ENCODE results near the gene MRPL43.

The MRPL43 gene

DNA sequence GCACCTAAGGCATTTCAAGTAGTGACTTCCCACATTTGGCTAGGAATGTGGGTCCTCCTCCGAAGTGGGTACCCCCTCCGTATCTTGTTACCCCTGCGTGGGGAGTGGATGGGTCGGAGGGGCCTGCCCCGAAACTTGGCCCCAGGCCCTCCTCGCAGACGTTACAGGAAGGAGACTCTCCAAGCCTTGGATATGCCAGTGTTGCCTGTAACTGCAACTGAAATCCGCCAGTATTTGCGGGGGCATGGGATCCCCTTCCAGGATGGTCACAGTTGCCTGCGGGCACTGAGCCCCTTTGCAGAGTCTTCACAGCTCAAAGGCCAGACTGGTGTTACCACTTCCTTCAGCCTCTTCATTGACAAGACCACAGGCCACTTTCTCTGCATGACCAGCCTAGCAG is 869 bp upstream of the MRPL43 start:
- H3K36me3 ChIP-seq: peaks cover 42% of the 10 kb centered on the region
- TF ChIP-seq, protein P1, sequence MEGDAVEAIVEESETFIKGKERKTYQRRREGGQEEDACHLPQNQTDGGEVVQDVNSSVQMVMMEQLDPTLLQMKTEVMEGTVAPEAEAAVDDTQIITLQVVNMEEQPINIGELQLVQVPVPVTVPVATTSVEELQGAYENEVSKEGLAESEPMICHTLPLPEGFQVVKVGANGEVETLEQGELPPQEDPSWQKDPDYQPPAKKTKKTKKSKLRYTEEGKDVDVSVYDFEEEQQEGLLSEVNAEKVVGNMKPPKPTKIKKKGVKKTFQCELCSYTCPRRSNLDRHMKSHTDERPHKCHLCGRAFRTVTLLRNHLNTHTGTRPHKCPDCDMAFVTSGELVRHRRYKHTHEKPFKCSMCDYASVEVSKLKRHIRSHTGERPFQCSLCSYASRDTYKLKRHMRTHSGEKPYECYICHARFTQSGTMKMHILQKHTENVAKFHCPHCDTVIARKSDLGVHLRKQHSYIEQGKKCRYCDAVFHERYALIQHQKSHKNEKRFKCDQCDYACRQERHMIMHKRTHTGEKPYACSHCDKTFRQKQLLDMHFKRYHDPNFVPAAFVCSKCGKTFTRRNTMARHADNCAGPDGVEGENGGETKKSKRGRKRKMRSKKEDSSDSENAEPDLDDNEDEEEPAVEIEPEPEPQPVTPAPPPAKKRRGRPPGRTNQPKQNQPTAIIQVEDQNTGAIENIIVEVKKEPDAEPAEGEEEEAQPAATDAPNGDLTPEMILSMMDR (IDR thresholded peaks at IDR 0.05; ENCODE audit: low read depth, low read length): no peak

DNA sequence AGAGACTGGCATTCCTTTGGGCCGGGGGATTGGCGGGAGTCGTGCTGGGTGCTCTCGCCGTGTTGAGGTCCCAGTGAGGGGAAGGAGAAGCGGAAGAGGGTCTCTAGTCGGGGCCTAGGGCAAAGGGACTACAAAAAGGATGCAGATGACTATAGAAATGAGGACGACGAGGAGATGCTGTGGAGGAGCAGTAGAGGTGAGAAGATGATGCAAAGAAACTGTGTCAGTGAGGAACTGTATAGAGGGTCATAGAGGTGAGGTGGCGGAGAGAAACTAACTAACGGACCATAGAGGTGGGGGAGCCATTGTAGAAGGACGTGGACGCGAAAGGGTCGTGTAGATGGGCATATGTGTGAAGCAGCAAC is 370 bp upstream of the MRPL43 start:
- Histone ChIP-seq H3K4me3 (ENCODE audit: low read depth, low read length) (peak overlapping the region; percentile 86), H3K9me3 (no peaks in the 10 kb centered on the region), H3K4me1 (0 out of 2 replicates have a peak, but pooled peaks cover 3% of the 10 kb centered on the region), H3K36me3 (peaks cover 38% of the 10 kb centered on the region), H3K27me3 (no peaks in the 10 kb centered on the region)
- DNase-seq: no peak
- TF ChIP-seq, protein P1 (IDR thresholded peaks at IDR 0.05; ENCODE audit: low read depth, low read length): no peak

More for the DNA sequence above, 869 bp upstream of the MRPL43 start:
- DNase-seq: no peak
- Histone ChIP-seq H3K4me3 (ENCODE audit: low read depth, low read length) (peak overlapping the region; percentile 86), H3K27me3 (no peaks in the 10 kb centered on the region), H3K9me3 (no peaks in the 10 kb centered on the region), H3K4me1 (0 out of 2 replicates have a peak, but pooled peaks cover 3% of the 10 kb centered on the region)

DNA sequence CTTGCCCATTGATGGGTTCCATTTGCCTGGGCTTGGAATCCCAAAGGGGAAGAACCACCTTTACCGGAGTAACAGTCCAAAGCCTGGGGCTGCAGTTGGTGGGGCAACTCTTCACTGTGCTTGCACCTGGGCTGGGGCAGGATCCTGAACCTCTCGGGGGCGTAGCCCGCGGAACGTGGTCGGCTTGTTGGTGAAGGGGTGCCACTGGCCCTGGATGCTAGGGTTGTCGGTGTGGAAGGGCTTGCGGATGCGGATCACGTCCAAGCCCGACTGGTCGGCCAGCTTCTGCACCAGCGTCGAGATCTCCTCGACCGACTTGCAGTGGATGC is 710 bp downstream of the MRPL43 start:
- Histone ChIP-seq H3K36me3 (peaks cover 38% of the 10 kb centered on the region), H3K4me1 (0 out of 2 replicates have a peak, but pooled peaks cover 3% of the 10 kb centered on the region), H3K27me3 (no peaks in the 10 kb centered on the region), H3K4me3 (ENCODE audit: low read depth, low read length) (peak overlapping the region; percentile 86), H3K9me3 (no peaks in the 10 kb centered on the region)
- TF ChIP-seq, protein P1 (IDR thresholded peaks at IDR 0.05; ENCODE audit: low read depth, low read length): no peak
- DNase-seq: no peak

DNA sequence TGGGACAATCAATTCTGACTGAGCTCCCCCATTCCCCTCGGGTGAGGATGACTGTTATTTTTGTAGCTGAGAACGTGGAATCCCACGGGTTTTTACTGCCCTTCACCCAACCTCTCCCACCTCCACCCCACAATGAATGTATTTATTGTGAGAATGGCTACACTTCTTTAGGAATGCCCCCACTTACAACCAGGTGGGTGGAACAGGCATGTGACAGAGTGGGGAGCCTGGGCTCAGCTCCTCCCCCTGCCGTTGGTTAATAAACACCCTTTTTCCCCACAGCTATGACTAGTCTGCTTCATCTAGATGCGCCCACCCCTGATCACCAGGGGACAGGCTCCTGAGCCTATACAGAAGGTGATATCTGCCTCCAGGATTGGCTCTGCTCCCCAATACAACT is 2.0 kb downstream of the MRPL43 start:
- Histone ChIP-seq H3K9me3 (no peaks in the 10 kb centered on the region), H3K4me3 (ENCODE audit: low read depth, low read length) (no peak overlapping the region), H3K4me1 (0 out of 2 replicates have a peak, but pooled peaks cover 3% of the 10 kb centered on the region), H3K27me3 (no peaks in the 10 kb centered on the region), H3K36me3 (peaks cover 28% of the 10 kb centered on the region)
- no peak for DNase-seq
- TF ChIP-seq, protein P1 (IDR thresholded peaks at IDR 0.05; ENCODE audit: low read depth, low read length): no peak

DNA sequence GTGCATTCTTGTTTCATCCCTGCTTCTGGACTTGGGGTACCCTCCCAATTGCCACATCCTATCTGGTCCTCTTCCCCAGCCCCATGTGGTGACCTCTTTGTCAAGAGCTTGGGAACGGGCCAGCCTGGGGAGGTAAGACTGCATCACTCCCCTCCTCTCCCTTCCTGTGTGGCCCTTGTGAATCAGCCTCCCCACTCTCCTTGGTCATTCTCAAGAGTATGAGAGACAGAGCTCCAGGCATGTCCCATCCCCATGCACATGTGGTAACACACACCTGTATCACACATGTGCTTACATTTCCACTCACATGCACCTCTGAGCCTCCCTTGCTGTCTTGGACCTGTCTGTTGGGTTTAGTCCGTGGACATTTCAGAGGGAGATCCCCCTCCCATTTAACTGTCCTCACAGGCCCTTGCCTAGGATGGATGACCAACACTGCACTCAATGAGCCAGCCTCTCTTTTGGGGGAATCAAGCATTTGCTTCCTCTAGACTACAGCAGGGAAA is 2.6 kb downstream of the MRPL43 start:
- H3K36me3 ChIP-seq: peaks cover 22% of the 10 kb centered on the region
- no peaks in the 10 kb centered on the region for H3K27me3 ChIP-seq
- no peak for DNase-seq
- H3K4me3 ChIP-seq (ENCODE audit: low read depth, low read length): no peak overlapping the region
- H3K4me1 ChIP-seq: 0 out of 2 replicates have a peak, but pooled peaks cover 3% of the 10 kb centered on the region
- H3K9me3 ChIP-seq: no peaks in the 10 kb centered on the region
- TF ChIP-seq, protein P1 (IDR thresholded peaks at IDR 0.05; ENCODE audit: low read depth, low read length): no peak

DNA sequence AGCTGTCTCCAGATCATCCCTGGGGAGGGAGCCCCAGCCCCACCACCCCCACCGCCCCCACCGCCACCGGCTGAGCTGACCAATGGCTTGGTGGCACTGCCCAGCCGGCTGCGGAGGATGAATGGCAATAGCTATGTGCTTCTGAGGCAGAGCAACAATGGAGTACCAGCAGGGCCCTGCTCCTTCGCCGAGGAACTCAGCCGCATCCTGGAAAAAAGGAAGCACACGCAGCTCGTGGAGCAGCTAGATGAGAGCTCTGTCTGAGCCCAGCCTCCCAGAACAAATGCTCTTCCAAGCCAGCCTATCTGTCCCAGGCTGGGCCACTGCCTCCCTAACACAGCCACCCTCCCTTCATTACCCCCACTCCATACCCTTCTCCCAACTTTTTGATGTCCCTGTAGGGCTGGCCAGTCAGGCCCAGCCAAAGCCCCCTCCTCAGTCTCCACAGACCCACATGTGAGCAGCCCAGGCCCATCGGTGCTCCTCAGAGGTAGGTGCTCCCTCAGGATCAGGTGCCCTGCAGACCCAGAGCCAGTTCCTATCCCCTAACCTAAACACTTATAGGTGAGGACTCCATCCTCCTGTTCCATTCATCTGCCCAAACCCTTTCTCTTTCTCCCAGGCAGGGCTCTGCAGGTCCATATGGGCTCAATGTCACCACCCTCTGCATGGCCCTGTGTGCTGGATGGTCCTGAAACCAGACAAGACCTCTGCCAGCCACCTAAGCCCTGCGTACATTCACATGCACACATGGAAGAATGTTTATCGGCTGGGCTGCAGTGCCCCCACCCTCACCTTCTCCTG is 3.2 kb downstream of the MRPL43 start:
- H3K4me1 ChIP-seq: 0 out of 2 replicates have a peak, but pooled peaks cover 3% of the 10 kb centered on the region
- H3K27me3 ChIP-seq: no peaks in the 10 kb centered on the region
- peaks cover 16% of the 10 kb centered on the region for H3K36me3 ChIP-seq
- H3K4me3 ChIP-seq (ENCODE audit: low read depth, low read length): no peak overlapping the region
- H3K9me3 ChIP-seq: no peaks in the 10 kb centered on the region
- TF ChIP-seq, protein P1 (IDR thresholded peaks at IDR 0.05; ENCODE audit: low read depth, low read length): no peak
- DNase-seq: no peak
